Measurements from ENCODE around the gene CRYBG3.

CRYBG3 gene

DNA sequence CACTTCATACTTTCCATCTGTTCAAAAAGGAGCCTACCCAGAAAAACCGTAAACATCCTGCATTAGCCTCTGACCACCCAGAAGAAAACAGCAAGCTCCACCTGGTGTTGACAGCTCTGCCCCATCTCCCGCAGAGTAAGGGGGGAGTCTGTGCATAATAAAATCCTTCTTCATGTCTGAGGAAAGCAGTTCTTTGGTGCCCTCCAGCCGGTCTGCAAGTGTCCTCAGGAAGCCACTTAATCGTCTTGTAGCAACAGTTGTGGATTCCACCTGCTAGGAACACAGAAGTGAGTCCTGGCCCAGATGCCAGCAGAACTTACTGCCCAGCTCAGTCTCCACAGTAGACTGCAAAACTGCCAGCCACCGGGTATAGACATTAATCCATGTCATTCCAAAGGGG lies 127.9 kb downstream of the CRYBG3 start:
- DNase-seq: no peak

GRCh38 chr3:97950360-97950759 lies 128.5 kb downstream of the CRYBG3 start:
- no peak for DNase-seq

DNA sequence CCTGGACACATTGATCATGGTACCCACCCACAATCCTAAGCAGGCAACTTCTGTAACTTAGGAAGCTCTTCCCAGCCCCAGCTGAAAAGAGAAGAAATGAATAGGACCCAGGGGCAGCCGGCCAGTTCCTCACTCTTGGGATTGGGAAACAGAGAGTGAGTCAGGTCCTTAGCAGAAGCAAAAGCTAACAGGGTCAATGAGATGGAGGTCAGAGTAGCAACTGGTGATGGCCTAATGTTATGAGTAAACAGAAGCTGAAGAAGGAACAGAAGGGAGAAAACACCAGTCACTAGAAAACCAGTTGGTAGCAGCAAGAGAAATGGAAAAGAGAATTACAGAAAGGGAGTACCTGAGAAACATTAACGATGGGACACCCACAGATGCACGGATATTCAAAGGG lies 130.5 kb downstream of the CRYBG3 start:
- DNase-seq: no peak

- DNase-seq: no peak
Measured at GRCh38 chr3:97952872-97953271, 131.1 kb downstream of the CRYBG3 start.

- DNase-seq: no peak
Measured at GRCh38 chr3:97954228-97954827, 132.5 kb downstream of the CRYBG3 start.

- no peak for DNase-seq
Measured at GRCh38 chr3:97956051-97956450, 134.2 kb downstream of the CRYBG3 start.

GRCh38 chr3:97957617-97958311 lies 136.0 kb downstream of the CRYBG3 start:
- no peak for DNase-seq

GRCh38 chr3:97958396-97958795 lies 136.6 kb downstream of the CRYBG3 start:
- DNase-seq: no peak

GRCh38 chr3:97958796-97959195 lies 137.0 kb downstream of the CRYBG3 start:
- DNase-seq: no peak

DNA sequence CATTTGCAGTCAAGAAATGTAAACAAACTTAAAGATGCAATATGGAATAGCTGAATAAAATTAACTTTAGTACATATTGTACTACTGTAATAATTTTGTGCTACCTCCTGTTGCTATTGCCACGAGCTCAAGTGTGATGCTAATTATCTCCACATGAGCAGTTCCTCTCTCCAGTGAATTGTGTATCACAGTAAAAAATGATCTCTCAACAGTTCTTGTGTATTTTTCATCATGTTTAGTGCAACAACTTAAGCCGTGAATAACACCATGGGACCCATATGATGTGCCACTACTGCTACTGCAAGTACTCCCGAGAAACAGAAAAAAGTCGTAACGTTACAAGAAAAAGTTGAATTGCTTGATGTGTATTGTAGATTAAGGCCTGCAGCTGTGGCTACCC lies 138.1 kb downstream of the CRYBG3 start:
- DNase-seq: no peak

- DNase-seq: no peak
Measured at GRCh38 chr3:97960551-97960950, 138.7 kb downstream of the CRYBG3 start.

DNA sequence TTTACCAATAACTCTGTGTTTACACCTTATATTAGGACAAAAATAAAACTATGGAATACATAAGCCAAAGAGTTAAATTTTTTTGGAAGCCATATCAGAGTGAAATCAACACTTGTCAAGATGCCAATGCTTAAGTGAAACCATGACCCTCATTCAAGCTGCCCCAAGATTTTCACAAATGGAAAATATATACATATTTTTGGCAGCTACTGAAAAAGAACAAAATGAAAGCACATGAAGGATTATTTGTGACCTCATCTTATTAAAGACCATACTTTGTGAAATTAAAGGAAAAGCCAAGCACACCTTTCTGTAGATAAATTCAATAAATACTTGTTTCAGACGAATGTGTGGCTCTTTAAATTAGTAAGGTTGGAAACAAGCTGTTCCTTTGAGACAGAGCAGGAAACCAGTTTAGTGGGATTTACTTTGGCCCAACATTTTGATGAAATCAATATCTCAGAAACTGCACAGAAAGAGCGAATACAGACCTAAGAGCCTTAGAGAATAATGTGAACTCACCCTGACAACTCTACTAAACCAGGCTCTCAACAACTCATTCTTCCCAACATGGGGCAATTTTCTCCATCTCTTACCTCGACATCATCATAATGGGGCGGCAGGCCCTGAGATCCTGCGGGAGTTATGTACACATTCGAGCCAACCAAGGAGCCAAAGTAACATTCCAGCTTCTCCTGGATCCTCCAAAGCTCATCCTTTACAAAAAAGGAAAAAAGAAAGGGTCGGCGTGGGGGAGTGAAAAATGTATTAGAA lies 139.4 kb downstream of the CRYBG3 start:
- DNase-seq: no peak

DNA sequence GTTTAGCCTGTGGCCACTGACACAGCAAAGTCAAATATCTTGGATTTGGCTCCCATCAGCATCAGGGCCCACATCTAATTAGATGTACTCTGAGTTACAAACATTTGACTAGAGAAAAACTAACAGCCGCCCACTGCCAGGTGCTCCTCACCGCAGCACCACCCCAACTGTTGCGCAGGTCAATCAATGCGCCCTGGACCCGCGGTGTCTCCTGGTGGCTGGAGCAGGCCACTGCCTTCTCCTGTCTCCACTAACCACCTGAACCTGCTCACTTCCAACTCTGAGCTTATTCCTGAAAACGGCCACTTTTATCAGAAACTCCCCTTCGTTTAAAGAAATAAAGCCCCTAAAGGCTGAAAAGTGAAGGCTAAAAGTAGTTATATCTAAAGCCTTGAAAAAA lies 146.2 kb downstream of the CRYBG3 start:
- DNase-seq: no peak

GRCh38 chr3:97968376-97968775 lies 146.6 kb downstream of the CRYBG3 start:
- no peak for DNase-seq

GRCh38 chr3:97969541-97969940 lies 147.7 kb downstream of the CRYBG3 start:
- no peak for DNase-seq

DNA sequence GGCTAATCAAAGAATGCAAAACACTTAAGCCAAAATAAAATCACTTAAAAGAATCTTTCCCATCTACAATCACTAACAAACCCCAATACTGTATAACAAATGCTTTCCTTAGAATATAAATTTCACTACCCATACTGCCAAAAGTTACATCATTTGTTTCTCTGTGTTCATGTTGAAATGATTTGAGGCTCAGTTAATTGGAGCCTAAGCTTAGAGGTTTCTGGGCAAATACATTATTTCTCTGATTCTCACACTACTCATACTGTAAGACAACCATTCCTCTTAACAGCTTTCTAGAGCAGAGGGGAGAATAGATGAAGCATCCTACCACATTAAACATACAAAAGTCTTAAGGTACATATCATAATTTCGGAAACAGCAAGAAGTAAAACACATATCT lies 148.3 kb downstream of the CRYBG3 start:
- no peak for DNase-seq

GRCh38 chr3:97970956-97971620 lies 149.3 kb downstream of the CRYBG3 start:
- DNase-seq: no peak

DNA sequence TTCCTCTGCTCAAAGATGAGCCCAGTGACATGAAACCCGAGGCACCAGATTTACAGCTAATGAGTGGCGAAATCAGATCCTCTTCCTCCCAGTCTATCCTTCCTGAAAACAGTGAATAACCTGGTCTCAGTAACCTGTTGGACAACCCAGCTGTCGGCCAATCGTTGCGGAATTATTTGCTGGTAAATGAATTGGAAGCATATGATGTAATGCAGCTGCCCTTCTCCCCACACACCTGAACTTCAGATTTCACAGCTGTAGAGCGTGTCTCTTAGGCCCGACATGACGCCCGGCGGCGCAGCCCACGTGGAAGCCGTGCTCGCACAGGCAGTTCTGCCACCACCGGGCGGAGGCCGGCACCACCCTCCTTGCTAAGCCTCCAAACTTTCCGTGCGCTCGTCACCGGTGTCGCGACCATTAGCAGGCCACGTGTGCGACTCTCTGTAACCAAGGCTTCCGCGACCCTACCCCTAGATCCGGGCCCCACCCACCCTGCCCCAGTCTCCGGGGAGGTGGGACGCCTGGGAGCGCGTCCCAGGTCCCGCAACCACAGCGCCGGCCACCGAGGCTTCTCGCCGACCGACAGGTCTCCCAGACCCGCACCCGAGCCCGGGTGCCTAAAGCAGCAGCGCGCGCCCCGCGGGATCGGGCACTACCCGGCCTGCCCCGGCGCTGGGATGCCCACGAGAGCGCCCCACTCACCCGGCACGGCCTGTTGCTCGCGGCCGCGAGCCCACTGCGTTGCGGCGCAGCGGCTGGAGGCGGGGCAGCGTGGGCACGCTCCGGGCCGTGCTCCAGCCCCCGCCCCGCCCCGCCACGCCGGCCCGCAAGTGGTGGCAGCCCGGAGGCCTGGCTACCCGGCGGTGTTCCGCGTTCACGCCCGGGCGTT lies 150.1 kb downstream of the CRYBG3 start, which contains the start of gene RIOX2:
Gene RIOX2 (minus strand): TSS at position 753 of the 889 bp plus-strand sequence. CDS start 4,838 bp downstream, outside the sequence.
- peak; percentile 77 for DNase-seq

DNA sequence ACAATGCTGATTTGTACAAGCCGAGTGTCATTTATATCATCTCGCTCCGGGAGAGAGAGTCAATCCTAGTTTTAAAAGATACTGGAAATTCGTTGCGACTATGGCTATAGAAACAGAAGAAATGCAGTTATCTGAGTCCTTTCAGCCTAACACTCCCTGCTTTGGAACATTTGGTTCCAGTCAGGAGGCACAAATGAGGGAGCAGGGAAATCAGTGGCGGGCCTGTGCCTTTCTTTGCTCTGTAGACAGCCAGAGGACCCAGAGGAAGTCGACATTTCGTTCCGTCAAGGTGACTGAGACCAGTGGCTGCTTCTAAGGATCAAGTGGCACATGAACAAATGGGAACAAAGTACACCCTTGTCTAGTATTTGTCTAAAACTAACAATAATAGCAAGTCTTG lies 151.2 kb downstream of the CRYBG3 start:
- no peak for DNase-seq

DNA sequence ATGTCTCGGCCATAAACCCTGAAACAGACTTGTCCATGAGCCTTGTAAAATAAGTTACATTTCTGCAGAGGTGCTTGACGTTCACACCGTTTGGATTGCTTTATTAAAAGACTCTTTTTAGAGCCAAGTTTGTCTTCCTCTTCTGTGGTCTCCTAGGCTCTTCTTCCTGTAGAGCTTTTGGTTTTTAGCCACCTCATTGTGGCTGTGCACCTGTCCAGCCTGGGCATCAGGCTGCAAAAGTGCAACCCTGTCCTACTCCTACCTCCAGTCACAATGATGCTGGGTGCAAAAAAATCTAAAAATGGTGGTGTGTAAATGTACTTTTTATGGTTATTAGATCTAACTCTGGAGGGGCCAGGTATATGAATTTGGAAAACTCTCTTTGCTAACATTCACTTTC lies 153.2 kb downstream of the CRYBG3 start:
- DNase-seq: no peak

- DNase-seq: peak; percentile 11
Measured at GRCh38 chr3:97975466-97975865, 153.7 kb downstream of the CRYBG3 start.

- DNase-seq: no peak
Measured at GRCh38 chr3:97979610-97980009, 157.8 kb downstream of the CRYBG3 start.
